GM21786 (cell line): ENCODE results near the gene TRPM7.
"Not testable (repeated sequence)": the region's sequence is repeated elsewhere in the genome, so short reads cannot be mapped to it uniquely, and the experiment has no call there.

ENCODE experiments used
- ATAC-seq: cut with Tn5 transposase; IDR thresholded peaks from one replicate; pipeline ENCODE4 v1.9.1; 2021; ENCODE audit not compliant: unreplicated experiment

The TRPM7 gene

GRCh38 chr15:50573842-50574241 is 112.8 kb downstream of the TRPM7 start:
- ATAC-seq, result not testable (repeated sequence)

GRCh38 chr15:50563756-50564155 is 122.8 kb downstream of the TRPM7 start:
- ATAC-seq, result no peak

GRCh38 chr15:50562735-50563640 is 123.6 kb downstream of the TRPM7 start:
- no peak for ATAC-seq

GRCh38 chr15:50558012-50558411 is 128.6 kb downstream of the TRPM7 start:
- ATAC-seq, result no peak

- no peak for ATAC-seq
Observed at GRCh38 chr15:50556642-50557371, 129.8 kb downstream of the TRPM7 start.

- peak; percentile 45 for ATAC-seq
Observed at GRCh38 chr15:50552238-50552637, 134.4 kb downstream of the TRPM7 start.

DNA sequence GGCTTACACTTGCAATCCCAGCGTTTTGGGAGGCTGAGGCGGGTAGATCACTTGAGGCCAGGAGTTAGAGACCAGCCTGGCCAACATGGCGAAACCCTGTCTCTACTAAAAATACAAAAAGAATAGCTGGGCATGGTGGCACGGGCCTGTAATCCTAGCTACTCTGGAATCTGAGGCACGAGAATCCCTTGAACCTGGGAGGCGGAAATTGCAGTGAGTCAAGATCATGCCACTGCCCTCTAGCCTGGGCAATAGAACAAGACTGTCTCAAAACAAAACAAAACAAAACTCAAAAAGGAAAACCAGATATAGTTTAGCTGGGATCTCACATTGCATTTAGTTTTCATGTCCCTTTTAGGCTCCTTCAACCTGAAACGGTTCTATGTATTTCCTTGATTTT is 137.3 kb downstream of the TRPM7 start:
- no peak for ATAC-seq

- no peak for ATAC-seq
Observed at GRCh38 chr15:50546566-50546965, 140.0 kb downstream of the TRPM7 start, which contains the start of gene USP50. Gene USP50, minus strand, starts transcription at chr15:50546666. Its CDS starts 141 bp downstream, at chr15:50546525.

DNA sequence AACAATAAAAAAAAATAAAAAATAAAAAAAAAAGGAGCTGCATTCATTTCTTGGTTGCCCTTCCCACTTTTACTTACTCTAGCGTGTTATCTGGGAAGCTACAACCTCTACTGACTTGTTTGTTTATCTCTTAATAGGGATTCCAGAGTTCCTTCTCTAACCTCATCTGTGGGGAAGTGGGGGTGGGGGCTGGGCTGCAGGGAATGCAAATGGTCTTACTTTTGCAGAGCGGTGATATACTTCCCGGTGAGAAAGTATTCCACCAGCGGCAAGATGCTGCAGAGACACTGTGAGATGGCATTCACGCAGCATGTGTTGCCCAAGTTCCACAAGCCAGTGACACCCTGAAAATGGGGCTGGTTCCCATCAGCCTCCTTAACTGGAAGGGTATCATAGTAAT is 142.2 kb downstream of the TRPM7 start:
- ATAC-seq, result no peak

GRCh38 chr15:50543556-50543955 is 143.0 kb downstream of the TRPM7 start:
- no peak for ATAC-seq

GRCh38 chr15:50542887-50543210 is 143.7 kb downstream of the TRPM7 start:
- no peak for ATAC-seq

DNA sequence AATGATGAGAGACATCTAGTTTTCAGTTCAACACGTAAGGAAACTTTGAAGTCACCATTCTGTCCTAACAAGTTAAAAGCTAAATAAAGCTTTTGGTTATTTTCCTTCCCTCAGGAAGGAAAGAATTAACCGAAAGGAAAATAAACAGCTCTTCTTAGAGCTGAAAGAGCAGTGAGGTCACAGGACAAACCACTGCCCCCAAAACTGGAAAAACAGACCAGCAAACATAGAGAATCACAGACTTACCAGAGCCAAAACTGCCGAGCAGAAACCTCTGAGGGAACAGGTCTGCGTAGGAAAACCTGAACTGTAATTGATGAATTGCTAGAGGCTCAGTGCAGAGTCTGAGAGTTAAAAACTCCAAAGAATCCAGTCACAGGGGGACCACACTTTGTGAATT is 154.8 kb downstream of the TRPM7 start:
- no peak for ATAC-seq

DNA sequence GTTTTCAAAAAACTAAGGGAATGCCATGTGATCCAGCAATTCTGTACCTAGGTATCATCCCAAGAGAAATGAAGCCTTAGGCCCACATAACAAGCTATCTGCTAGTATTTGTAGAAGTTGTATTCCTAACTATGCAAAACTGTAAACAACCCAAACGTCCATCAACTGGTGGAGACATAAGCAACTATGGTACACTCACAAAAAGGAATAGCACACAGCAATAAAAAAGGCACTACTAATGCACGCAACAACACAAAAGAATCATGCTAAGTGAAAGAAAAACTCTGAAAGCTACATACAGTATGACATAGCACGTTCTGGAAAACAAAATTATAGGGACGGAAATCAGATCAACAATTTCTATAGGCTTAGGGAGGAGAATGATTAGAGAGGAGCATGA is 155.4 kb downstream of the TRPM7 start:
- no peak for ATAC-seq

DNA sequence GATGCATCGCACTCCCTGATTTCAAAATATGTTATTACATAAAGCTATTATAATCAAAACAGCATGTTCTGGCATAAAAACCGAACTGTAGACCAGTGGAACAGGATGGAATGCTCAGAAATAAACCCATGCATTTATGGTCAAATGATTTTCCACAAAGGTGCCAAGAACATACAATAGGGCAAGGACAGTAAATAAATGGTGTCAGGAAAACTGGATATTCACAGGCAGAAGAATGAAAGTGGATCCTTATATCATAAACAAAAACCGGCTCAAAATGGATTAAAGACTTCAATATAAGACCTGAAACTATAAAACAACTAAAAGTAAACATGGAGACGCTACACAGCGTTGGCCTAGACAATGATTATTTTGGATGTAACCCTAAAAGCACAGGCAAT is 162.7 kb downstream of the TRPM7 start:
- no peak for ATAC-seq

DNA sequence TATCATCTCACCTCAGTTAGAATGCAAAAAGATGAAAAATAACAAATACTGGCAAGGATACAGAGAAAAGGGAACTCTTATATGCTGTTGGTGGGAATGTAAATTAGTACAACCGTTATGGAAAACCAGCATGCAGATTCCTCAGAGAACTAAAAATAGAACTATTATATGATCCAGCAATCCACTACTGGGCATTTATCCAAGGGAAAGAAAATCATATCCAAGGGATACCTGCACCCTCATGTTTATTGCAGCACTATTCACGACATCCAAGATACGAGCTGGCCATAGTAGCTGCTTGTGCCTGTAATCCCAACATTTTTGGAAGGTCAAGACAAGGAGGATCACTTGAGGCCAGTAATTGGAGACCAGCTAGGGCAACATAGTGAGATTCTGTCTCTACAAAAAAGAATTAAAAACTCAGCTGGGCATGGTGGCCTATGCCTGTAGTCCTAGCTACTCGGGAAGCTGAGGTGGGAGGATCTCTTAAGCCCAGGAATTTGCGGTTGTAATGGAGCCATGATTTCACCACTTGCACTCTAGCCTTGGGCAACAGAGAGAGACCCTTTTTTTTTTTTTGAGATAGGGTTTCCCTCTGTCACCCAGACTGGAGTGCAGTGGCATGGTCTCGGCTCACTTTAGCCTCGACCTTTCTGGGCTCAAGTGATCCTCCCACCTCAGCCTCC is 166.7 kb downstream of the TRPM7 start:
- ATAC-seq, result no peak

DNA sequence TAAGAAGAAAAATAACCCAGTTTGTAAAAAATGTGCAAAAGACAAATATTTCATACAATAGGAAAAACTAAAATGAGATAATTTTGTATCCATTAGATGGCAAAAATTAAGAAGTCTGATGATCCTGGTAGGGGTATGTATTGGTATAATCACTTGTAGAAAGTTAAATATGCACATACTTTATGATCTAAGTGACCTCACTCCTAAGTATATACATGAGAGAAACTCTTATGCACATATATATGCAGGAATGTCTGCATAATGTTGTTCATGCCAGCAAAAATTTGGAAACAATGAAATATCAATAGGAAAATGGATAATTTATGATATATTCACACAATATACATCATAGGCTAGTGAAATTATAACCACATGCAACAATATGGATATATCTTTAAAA is 173.6 kb downstream of the TRPM7 start:
- no peak for ATAC-seq
